EH (cell line): Measurements from ENCODE around the gene AFF3.

Experiments used
- DNase-seq: peaks from one replicate; pipeline ENCODE4 v3.0.0-alpha.2; 2015; ENCODE audit warnings: low read depth

The AFF3 gene

GRCh38 chr2:100011272-100011731 lies 131.1 kb downstream of the AFF3 start:
- peak; percentile 97 for DNase-seq

GRCh38 chr2:100010606-100011005 lies 131.8 kb downstream of the AFF3 start:
- peak; percentile 54 for DNase-seq

- no peak for DNase-seq
Measured at GRCh38 chr2:100009743-100010142, 132.6 kb downstream of the AFF3 start.

- peak; percentile 96 for DNase-seq
Measured at GRCh38 chr2:100008956-100009355, 133.4 kb downstream of the AFF3 start.

- DNase-seq, result no peak
Measured at GRCh38 chr2:100006516-100006915, 135.9 kb downstream of the AFF3 start.

- peak; percentile 61 for DNase-seq
Measured at GRCh38 chr2:100004959-100005387, 137.4 kb downstream of the AFF3 start.

- no peak for DNase-seq
Measured at GRCh38 chr2:100004348-100004884, 138.0 kb downstream of the AFF3 start.

GRCh38 chr2:100002059-100002458 lies 140.3 kb downstream of the AFF3 start:
- no peak for DNase-seq

GRCh38 chr2:100000915-100001707 lies 141.3 kb downstream of the AFF3 start:
- DNase-seq, result no peak

- DNase-seq, result peak; percentile 61
Measured at GRCh38 chr2:99998651-99999320, 143.6 kb downstream of the AFF3 start.

GRCh38 chr2:99989905-99990304 lies 152.5 kb downstream of the AFF3 start:
- DNase-seq, result no peak

- peak; percentile 23 for DNase-seq
Measured at GRCh38 chr2:99988599-99988998, 153.8 kb downstream of the AFF3 start.

- DNase-seq, result no peak
Measured at GRCh38 chr2:99987160-99987559, 155.2 kb downstream of the AFF3 start.

GRCh38 chr2:99984799-99985515 lies 157.4 kb downstream of the AFF3 start:
- peak; percentile 74 for DNase-seq

- no peak for DNase-seq
Measured at GRCh38 chr2:99982744-99983143, 159.6 kb downstream of the AFF3 start.

GRCh38 chr2:99981840-99982239 lies 160.6 kb downstream of the AFF3 start:
- DNase-seq, result no peak

GRCh38 chr2:99980176-99980575 lies 162.2 kb downstream of the AFF3 start:
- no peak for DNase-seq

- DNase-seq, result peak; percentile 5
Measured at GRCh38 chr2:99977966-99978365, 164.4 kb downstream of the AFF3 start.

GRCh38 chr2:99975386-99975785 lies 167.0 kb downstream of the AFF3 start:
- peak; percentile 60 for DNase-seq

GRCh38 chr2:99974682-99975375 lies 167.6 kb downstream of the AFF3 start:
- peak; percentile 46 for DNase-seq

- DNase-seq, result peak; percentile 67
Measured at GRCh38 chr2:99974275-99974674, 168.1 kb downstream of the AFF3 start.
